GM18951 (cell line): ENCODE data around the gene IL5.
"Not testable (repeated sequence)": the region's sequence is repeated elsewhere in the genome, so short reads cannot be mapped to it uniquely, and the experiment has no call there.

Experiments used
- POLR2A ChIP-seq: IDR thresholded peaks from 4 replicates; pipeline ENCODE4 v1.6.1; 2011; ENCODE audit warnings: mild to moderate bottlenecking; ENCODE audit not compliant: insufficient read length, insufficient read depth; ENCODE audit errors: extremely low read depth
- in situ Hi-C: fragments of 300-500 bp; cut with MboI; formaldehyde crosslinking; loops from one replicate; pipeline ENCODE4 v1.12.0; 2022; ENCODE audit warnings: low sequenced_read_pairs, mixed read lengths, inconsistent platforms; ENCODE audit not compliant: unreplicated experiment

The IL5 gene

GRCh38 chr5:132549576-132549975, 6.3 kb upstream of the IL5 start:
- in situ Hi-C loops = no loop called here
- no peak for TF ChIP-seq POLR2A

- in situ Hi-C loops = not testable (repeated sequence)
Measured at GRCh38 chr5:132548834-132549233, 5.5 kb upstream of the IL5 start.

GRCh38 chr5:132547269-132547668, 3.9 kb upstream of the IL5 start:
- no peak for TF ChIP-seq POLR2A
- in situ Hi-C loops = no loop called here

- TF ChIP-seq POLR2A = no peak
- in situ Hi-C loops = no loop called here
Measured at GRCh38 chr5:132546108-132546507, 2.8 kb upstream of the IL5 start.

GRCh38 chr5:132540764-132541163, 2.6 kb downstream of the IL5 start:
- TF ChIP-seq POLR2A = no peak
- in situ Hi-C loops = no loop called here

- TF ChIP-seq POLR2A = no peak
- in situ Hi-C loops = no loop called here
Measured at GRCh38 chr5:132540149-132540548, 3.2 kb downstream of the IL5 start.

GRCh38 chr5:132539716-132540115, 3.6 kb downstream of the IL5 start:
- in situ Hi-C loops = no loop called here
- TF ChIP-seq POLR2A = no peak

- TF ChIP-seq POLR2A = no peak
Measured at GRCh38 chr5:132530946-132531345, 12.4 kb downstream of the IL5 start.

GRCh38 chr5:132528866-132529634, 14.3 kb downstream of the IL5 start:
- TF ChIP-seq POLR2A = no peak
- in situ Hi-C loops = no loop called here

More at GRCh38 chr5:132530946-132531345, 12.4 kb downstream of the IL5 start:
- in situ Hi-C loops = no loop called here

GRCh38 chr5:132528021-132528420, 15.3 kb downstream of the IL5 start:
- no peak for TF ChIP-seq POLR2A
- in situ Hi-C loops = no loop called here

- TF ChIP-seq POLR2A = no peak
- in situ Hi-C loops = no loop called here
Measured at GRCh38 chr5:132526974-132527564, 16.3 kb downstream of the IL5 start.

- in situ Hi-C loops = no loop called here
- no peak for TF ChIP-seq POLR2A
Measured at GRCh38 chr5:132526290-132526973, 16.9 kb downstream of the IL5 start.

- in situ Hi-C loops = no loop called here
- TF ChIP-seq POLR2A = no peak
Measured at GRCh38 chr5:132525299-132525724, 18.0 kb downstream of the IL5 start.

GRCh38 chr5:132524877-132525276, 18.4 kb downstream of the IL5 start:
- in situ Hi-C loops = loop anchor here (25.0 kb wide), 1 partner anchor 288 kb away; the partner anchor contains the start of gene P4HA2

GRCh38 chr5:132522067-132522466, 21.3 kb downstream of the IL5 start:
- in situ Hi-C loops = loop anchor here (25.0 kb wide), 1 partner anchor 285 kb away; the partner anchor contains the start of gene P4HA2

- in situ Hi-C loops = loop anchor here (25.0 kb wide), 1 partner anchor 276 kb away; the partner anchor contains the start of gene P4HA2
Measured at GRCh38 chr5:132513618-132514336, 29.5 kb downstream of the IL5 start.
